Activated T-cell treated with anti-CD3 and anti-CD28 coated beads, Interleukin-2, amount 50 U/mL, for 4 hours (primary cell): ENCODE results near the gene PLXDC1. TPM values are rescaled to one million over a fixed set of nuclear protein-coding genes. Genes with fewer than 3 reads are reported as not detected.
"Not testable (repeated sequence)": the region's sequence is repeated elsewhere in the genome, so short reads cannot be mapped to it uniquely, and the experiment has no call there.

Experiments used
- ATAC-seq, 2 donors: fragments of 200-7000 bp; cut with Tn5 transposase; one replicate each; pipeline ENCODE4 v1.10.0; 2021
- DNase-seq: peaks from one replicate; pipeline ENCODE4 v3.0.0-alpha.2; 2020
- H3K27me3 Mint-ChIP-seq: one replicate; pipeline ENCODE4 v1.8.0; 2021; ENCODE audit warnings: low read depth, mixed read lengths
- H3K36me3 Mint-ChIP-seq: one replicate; pipeline ENCODE4 v1.8.0; 2022; ENCODE audit warnings: mixed read lengths; ENCODE audit not compliant: insufficient read depth
- H3K4me1 Mint-ChIP-seq: one replicate; pipeline ENCODE4 v1.8.0; 2021; ENCODE audit warnings: low read depth, mixed read lengths
- H3K4me3 Mint-ChIP-seq: one replicate; pipeline ENCODE4 v1.8.0; 2021; ENCODE audit warnings: mild to moderate bottlenecking, moderate library complexity, mixed read lengths
- H3K9me3 Mint-ChIP-seq: one replicate; pipeline ENCODE4 v1.8.0; 2021; ENCODE audit warnings: mixed read lengths
- total RNA-seq, 3 donors: library from RNA; stranded (reverse); gene quantifications; one replicate each; pipeline ENCODE4 v1.2.1, GENCODE V29; 2021

The PLXDC1 gene
- total RNA-seq, 3 donors from 2014 or later: 0.33 to 0.87 (median 0.68) TPM

GRCh38 chr17:39138431-39139160, 12.8 kb downstream of the PLXDC1 start:
- DNase-seq: no peak
- peaks cover 3% of the 10 kb centered on the region for H3K36me3 Mint-ChIP-seq
- H3K4me3 Mint-ChIP-seq: no peak overlapping the region
- no peaks in the 10 kb centered on the region for H3K27me3 Mint-ChIP-seq
- peaks cover 5% of the 10 kb centered on the region for H3K9me3 Mint-ChIP-seq
- no peaks in the 10 kb centered on the region for H3K4me1 Mint-ChIP-seq
- ATAC-seq: no peak

- no peaks in the 10 kb centered on the region for H3K36me3 Mint-ChIP-seq
- no peak for DNase-seq
Measured at GRCh38 chr17:39134878-39135277, 16.6 kb downstream of the PLXDC1 start.

GRCh38 chr17:39132192-39132610, 19.2 kb downstream of the PLXDC1 start:
- no peaks in the 10 kb centered on the region for H3K27me3 Mint-ChIP-seq
- H3K4me1 Mint-ChIP-seq: no peaks in the 10 kb centered on the region

More at GRCh38 chr17:39134878-39135277, 16.6 kb downstream of the PLXDC1 start:
- H3K4me1 Mint-ChIP-seq: no peaks in the 10 kb centered on the region
- no peaks in the 10 kb centered on the region for H3K27me3 Mint-ChIP-seq
- no peak for ATAC-seq
- no peak overlapping the region for H3K4me3 Mint-ChIP-seq
- H3K9me3 Mint-ChIP-seq: no peaks in the 10 kb centered on the region

GRCh38 chr17:39131616-39132015, 19.8 kb downstream of the PLXDC1 start:
- Mint-ChIP-seq H3K4me3 (no peak overlapping the region), H3K27me3 (no peaks in the 10 kb centered on the region), H3K9me3 (no peaks in the 10 kb centered on the region), H3K36me3 (no peaks in the 10 kb centered on the region), H3K4me1 (no peaks in the 10 kb centered on the region)
- DNase-seq (no peak), ATAC-seq (no peak)

More at GRCh38 chr17:39132192-39132610, 19.2 kb downstream of the PLXDC1 start:
- Mint-ChIP-seq H3K36me3 (no peaks in the 10 kb centered on the region), H3K4me3 (no peak overlapping the region), H3K9me3 (no peaks in the 10 kb centered on the region)
- ATAC-seq (no peak), DNase-seq (no peak)

- Mint-ChIP-seq H3K27me3 (no peaks in the 10 kb centered on the region), H3K9me3 (no peaks in the 10 kb centered on the region), H3K36me3 (no peaks in the 10 kb centered on the region)
Measured at GRCh38 chr17:39130205-39130604, 21.2 kb downstream of the PLXDC1 start.

GRCh38 chr17:39129544-39129943, 21.9 kb downstream of the PLXDC1 start:
- not testable (repeated sequence) for H3K4me3 Mint-ChIP-seq, DNase-seq, H3K4me1 Mint-ChIP-seq, H3K9me3 Mint-ChIP-seq, ATAC-seq, H3K36me3 Mint-ChIP-seq, H3K27me3 Mint-ChIP-seq

More at GRCh38 chr17:39130205-39130604, 21.2 kb downstream of the PLXDC1 start:
- DNase-seq: no peak
- ATAC-seq: no peak
- Mint-ChIP-seq H3K4me1 (no peaks in the 10 kb centered on the region), H3K4me3 (no peak overlapping the region)

- Mint-ChIP-seq H3K27me3 (no peaks in the 10 kb centered on the region), H3K4me3 (no peak overlapping the region), H3K9me3 (no peaks in the 10 kb centered on the region), H3K36me3 (no peaks in the 10 kb centered on the region), H3K4me1 (no peaks in the 10 kb centered on the region)
- ATAC-seq: no peak
- DNase-seq: no peak
Measured at GRCh38 chr17:39126436-39126835, 25.0 kb downstream of the PLXDC1 start.

GRCh38 chr17:39125143-39125875, 26.1 kb downstream of the PLXDC1 start:
- Mint-ChIP-seq H3K4me1 (no peaks in the 10 kb centered on the region), H3K27me3 (no peaks in the 10 kb centered on the region), H3K9me3 (no peaks in the 10 kb centered on the region), H3K36me3 (no peaks in the 10 kb centered on the region), H3K4me3 (no peak overlapping the region)
- no peak for DNase-seq
- ATAC-seq: no peak

GRCh38 chr17:39123627-39124026, 27.8 kb downstream of the PLXDC1 start:
- H3K9me3 Mint-ChIP-seq: no peaks in the 10 kb centered on the region
- H3K36me3 Mint-ChIP-seq: no peaks in the 10 kb centered on the region
- ATAC-seq (no peak), DNase-seq (no peak)
- H3K4me3 Mint-ChIP-seq: no peak overlapping the region
- peaks cover 3% of the 10 kb centered on the region for H3K4me1 Mint-ChIP-seq
- H3K27me3 Mint-ChIP-seq: no peaks in the 10 kb centered on the region

- H3K36me3 Mint-ChIP-seq: no peaks in the 10 kb centered on the region
- DNase-seq: no peak
- H3K27me3 Mint-ChIP-seq: no peaks in the 10 kb centered on the region
- H3K4me1 Mint-ChIP-seq: peaks cover 8% of the 10 kb centered on the region
- H3K9me3 Mint-ChIP-seq: no peaks in the 10 kb centered on the region
- ATAC-seq: no peak
- no peak overlapping the region for H3K4me3 Mint-ChIP-seq
Measured at GRCh38 chr17:39122991-39123390, 28.4 kb downstream of the PLXDC1 start.

GRCh38 chr17:39121919-39122318, 29.5 kb downstream of the PLXDC1 start:
- not testable (repeated sequence) for H3K4me3 Mint-ChIP-seq, H3K4me1 Mint-ChIP-seq, DNase-seq, ATAC-seq, H3K36me3 Mint-ChIP-seq, H3K9me3 Mint-ChIP-seq, H3K27me3 Mint-ChIP-seq

- no peak for DNase-seq
- ATAC-seq: no peak
- Mint-ChIP-seq H3K27me3 (no peaks in the 10 kb centered on the region), H3K4me3 (no peak overlapping the region), H3K36me3 (no peaks in the 10 kb centered on the region), H3K4me1 (peaks cover 8% of the 10 kb centered on the region), H3K9me3 (no peaks in the 10 kb centered on the region)
Measured at GRCh38 chr17:39118674-39119419, 32.6 kb downstream of the PLXDC1 start.

- H3K4me3 Mint-ChIP-seq: no peak overlapping the region
- no peaks in the 10 kb centered on the region for H3K27me3 Mint-ChIP-seq
- H3K4me1 Mint-ChIP-seq: peaks cover 11% of the 10 kb centered on the region
- no peak for ATAC-seq
- H3K9me3 Mint-ChIP-seq: no peaks in the 10 kb centered on the region
- no peak for DNase-seq
- no peaks in the 10 kb centered on the region for H3K36me3 Mint-ChIP-seq
Measured at GRCh38 chr17:39116224-39116623, 35.2 kb downstream of the PLXDC1 start.

GRCh38 chr17:39115135-39115534, 36.3 kb downstream of the PLXDC1 start:
- Mint-ChIP-seq H3K9me3 (no peaks in the 10 kb centered on the region), H3K36me3 (no peaks in the 10 kb centered on the region), H3K4me3 (no peak overlapping the region), H3K4me1 (peaks cover 11% of the 10 kb centered on the region), H3K27me3 (no peaks in the 10 kb centered on the region)
- DNase-seq: no peak
- ATAC-seq: no peak
